WTC11 (cell line): Measurements from ENCODE around the gene VIT.

Experiments
- ATF1 ChIP-seq: sonication (generic); formaldehyde crosslinking; IDR thresholded peaks from 2 replicates; pipeline ENCODE4 v1.8.1; 2023; ENCODE audit warnings: mild to moderate bottlenecking, moderate library complexity, missing genetic modification reagents
- CREB1 ChIP-seq: sonication (generic); formaldehyde crosslinking; IDR thresholded peaks from 2 replicates; pipeline ENCODE4 v1.8.0; 2023; ENCODE audit warnings: mild to moderate bottlenecking, missing genetic modification reagents
- JUN ChIP-seq: sonication (generic); formaldehyde crosslinking; IDR thresholded peaks from 2 replicates; pipeline ENCODE4 v1.8.0; 2023; ENCODE audit warnings: mild to moderate bottlenecking, missing genetic modification reagents
- MYBL2 ChIP-seq: sonication (generic); formaldehyde crosslinking; IDR thresholded peaks from 2 replicates; pipeline ENCODE4 v1.8.1; 2023; ENCODE audit warnings: mild to moderate bottlenecking, moderate library complexity, missing genetic modification reagents
- NR2C2 ChIP-seq: sonication (generic); formaldehyde crosslinking; IDR thresholded peaks from 2 replicates; pipeline ENCODE4 v1.8.0; 2022; ENCODE audit warnings: mild to moderate bottlenecking, missing genetic modification reagents
- SMAD3 ChIP-seq: sonication (generic); formaldehyde crosslinking; IDR thresholded peaks from 2 replicates; pipeline ENCODE4 v1.8.0; 2022; ENCODE audit warnings: missing genetic modification reagents, mild to moderate bottlenecking, borderline replicate concordance
- SOX15 ChIP-seq: fragments of 250-450 bp; sonication (Bioruptor Pico); IDR thresholded peaks from 2 replicates; pipeline ENCODE4 v1.9.0; 2021; ENCODE audit warnings: mild to moderate bottlenecking
- ZNF671 ChIP-seq: fragments of 250-450 bp; sonication (Bioruptor Pico); IDR thresholded peaks from 2 replicates; pipeline ENCODE4 v1.8.0; 2021; ENCODE audit warnings: mild to moderate bottlenecking
- TF ChIP-seq, protein P1 (sequence below): sonication (generic); formaldehyde crosslinking; IDR thresholded peaks from 2 replicates; pipeline ENCODE4 v1.8.1; 2022; ENCODE audit warnings: mild to moderate bottlenecking, moderate library complexity, missing genetic modification reagents
- TF ChIP-seq, protein P2 (sequence below): fragments of 200-600 bp; IDR thresholded peaks from 2 replicates; pipeline ENCODE4 v1.8.0; 2022; ENCODE audit warnings: antibody characterized with exemption

DNA sequence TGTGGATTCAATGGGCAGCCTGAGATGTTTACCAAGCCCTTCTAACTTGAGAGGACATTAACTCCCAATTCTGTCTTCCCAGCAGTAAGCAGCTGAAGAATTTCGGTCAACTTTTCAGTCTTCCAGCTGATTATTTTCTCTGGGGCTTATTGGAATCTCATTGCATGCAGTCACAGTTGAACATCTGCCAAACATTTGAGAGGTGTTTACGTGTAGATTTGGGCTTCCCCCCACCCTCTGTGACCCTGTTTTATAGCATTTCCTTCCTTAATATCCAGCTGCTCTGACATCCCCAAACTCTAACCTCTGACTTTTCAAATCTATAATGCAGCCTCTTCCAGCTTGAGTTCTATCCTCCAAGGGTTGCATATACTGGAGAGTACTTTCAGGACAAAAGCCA is 16.5 kb upstream of the VIT start:
- TF ChIP-seq, protein P1, sequence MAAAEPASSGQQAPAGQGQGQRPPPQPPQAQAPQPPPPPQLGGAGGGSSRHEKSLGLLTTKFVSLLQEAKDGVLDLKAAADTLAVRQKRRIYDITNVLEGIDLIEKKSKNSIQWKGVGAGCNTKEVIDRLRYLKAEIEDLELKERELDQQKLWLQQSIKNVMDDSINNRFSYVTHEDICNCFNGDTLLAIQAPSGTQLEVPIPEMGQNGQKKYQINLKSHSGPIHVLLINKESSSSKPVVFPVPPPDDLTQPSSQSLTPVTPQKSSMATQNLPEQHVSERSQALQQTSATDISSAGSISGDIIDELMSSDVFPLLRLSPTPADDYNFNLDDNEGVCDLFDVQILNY (CRISPR knock-in tag): no peak
- TF ChIP-seq MYBL2 (no peak), NR2C2 (CRISPR knock-in tag) (no peak), SOX15 (CRISPR knock-in tag) (no peak), CREB1 (CRISPR knock-in tag) (no peak), JUN (no peak), ATF1 (CRISPR knock-in tag) (no peak), ZNF671 (CRISPR knock-in tag) (no peak), SMAD3 (CRISPR knock-in tag) (no peak)
- TF ChIP-seq, protein P2, sequence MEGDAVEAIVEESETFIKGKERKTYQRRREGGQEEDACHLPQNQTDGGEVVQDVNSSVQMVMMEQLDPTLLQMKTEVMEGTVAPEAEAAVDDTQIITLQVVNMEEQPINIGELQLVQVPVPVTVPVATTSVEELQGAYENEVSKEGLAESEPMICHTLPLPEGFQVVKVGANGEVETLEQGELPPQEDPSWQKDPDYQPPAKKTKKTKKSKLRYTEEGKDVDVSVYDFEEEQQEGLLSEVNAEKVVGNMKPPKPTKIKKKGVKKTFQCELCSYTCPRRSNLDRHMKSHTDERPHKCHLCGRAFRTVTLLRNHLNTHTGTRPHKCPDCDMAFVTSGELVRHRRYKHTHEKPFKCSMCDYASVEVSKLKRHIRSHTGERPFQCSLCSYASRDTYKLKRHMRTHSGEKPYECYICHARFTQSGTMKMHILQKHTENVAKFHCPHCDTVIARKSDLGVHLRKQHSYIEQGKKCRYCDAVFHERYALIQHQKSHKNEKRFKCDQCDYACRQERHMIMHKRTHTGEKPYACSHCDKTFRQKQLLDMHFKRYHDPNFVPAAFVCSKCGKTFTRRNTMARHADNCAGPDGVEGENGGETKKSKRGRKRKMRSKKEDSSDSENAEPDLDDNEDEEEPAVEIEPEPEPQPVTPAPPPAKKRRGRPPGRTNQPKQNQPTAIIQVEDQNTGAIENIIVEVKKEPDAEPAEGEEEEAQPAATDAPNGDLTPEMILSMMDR: no peak
